Measurements from ENCODE around the gene SIRT4.

The SIRT4 gene

DNA sequence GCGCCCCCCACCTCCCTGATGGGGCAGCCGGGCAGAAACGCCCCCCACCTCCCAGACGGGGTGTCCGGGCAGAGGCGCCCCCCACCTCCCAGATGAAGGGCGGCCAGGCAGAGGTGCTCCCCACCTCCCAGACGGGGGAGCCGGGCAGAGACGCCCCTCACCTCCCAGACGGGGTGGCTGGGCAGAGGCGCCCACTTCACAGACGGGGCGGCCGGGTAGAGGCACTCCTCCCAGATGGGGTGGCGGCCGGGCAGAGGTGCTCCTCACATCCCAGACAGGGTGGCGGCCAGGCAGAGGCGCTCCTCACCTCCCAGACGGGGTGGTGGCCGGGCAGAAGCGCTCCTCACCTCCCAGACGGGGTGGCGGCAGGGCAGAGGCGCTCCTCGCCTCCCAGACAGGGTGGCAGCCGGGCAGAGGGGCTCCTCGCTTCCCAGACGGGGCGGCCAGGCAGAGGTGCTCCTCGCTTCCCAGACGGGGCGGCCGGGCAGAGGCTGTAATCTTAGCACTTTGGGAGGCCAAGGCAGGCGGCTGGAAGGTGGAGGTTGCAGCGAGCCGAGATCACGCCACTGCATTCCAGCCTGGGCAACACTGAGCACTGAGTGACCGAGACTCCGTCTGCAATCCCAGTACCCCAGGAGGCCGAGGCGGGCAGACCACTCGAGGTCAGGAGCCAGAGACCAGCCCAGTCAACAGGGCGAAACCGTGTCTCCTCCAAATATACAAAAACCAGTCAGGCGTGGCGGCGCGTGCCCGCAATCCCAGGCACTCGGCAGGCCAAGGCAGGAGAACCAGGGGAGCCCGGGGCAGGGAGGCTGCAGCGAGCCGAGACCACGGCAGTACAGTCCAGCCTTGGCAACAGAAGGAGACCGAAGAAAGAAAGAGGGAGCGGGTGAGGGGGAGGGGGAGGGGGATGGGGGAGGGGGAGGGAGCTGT, 23.7 kb upstream of the SIRT4 start:
- no peak for DNase-seq

GRCh38 chr12:120283318-120283717, 18.8 kb upstream of the SIRT4 start:
- no peak for DNase-seq

GRCh38 chr12:120284381-120284780, 17.7 kb upstream of the SIRT4 start:
- no peak for DNase-seq

DNA sequence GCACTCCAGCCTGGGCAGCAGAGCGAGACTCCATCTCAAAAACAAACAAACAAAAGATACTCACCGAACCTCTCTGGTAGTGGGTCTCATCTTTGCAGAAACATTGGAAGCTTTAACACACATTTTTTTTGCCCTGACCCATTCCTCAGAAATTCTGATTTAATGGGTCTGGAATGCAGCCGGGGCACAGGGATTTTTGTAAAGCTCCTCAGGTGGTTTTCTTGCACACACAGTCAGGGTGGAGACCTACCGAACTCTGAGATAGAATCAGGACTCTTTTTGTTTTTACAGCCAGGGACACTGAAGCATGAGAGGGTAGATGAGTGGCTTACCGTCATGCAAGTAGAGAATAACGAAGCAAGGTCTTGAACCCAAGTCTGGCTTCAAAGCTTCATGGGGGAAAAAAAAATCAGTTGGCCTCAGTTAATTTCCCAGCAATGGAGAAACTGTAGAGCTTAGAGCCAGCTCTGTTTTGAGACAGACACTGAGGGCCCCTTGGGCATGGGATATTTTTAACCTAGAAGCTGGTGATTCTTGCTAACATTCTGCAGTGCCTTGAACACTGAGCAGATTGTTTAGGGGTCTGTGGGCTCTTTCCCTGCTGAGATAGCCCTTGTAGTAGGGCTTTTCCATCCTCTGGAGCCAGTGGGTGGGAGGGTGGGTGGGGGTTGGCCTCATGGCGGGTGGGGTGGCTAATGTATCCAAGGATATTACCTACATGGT, 15.2 kb upstream of the SIRT4 start:
- peak; percentile 35 for DNase-seq

GRCh38 chr12:120287491-120287890, 14.6 kb upstream of the SIRT4 start:
- DNase-seq = no peak

GRCh38 chr12:120290609-120291305, 11.4 kb upstream of the SIRT4 start:
- DNase-seq = peak; percentile 15

- DNase-seq = no peak
Observed at GRCh38 chr12:120292411-120292660, 9.8 kb upstream of the SIRT4 start.

- peak; percentile 98 for DNase-seq
Observed at GRCh38 chr12:120292661-120293531, 9.2 kb upstream of the SIRT4 start, which contains the start of gene RNU4-1. Gene RNU4-1, minus strand, starts transcription at chr12:120293237.

DNA sequence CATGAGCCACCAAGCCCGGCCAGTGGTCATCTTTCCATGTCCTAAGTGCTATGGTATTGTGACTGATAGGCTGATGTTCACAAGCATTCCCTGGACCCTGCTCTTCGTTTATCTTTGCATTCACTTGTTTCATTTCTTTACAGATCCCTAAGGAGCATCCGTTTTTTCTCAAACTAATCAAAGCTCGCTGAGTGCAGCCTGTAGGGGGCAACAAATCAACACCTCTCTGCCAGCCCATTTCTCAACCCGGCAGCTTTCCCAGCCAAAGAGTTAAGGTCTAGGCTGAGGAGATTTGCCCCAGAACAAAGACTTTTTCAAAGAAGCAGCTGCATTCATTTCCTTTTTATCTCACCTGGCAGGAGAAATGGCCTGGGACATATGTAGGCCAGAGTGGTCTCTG, 12.1 kb downstream of the SIRT4 start:
- no peak for DNase-seq

GRCh38 chr12:120316798-120317223, 14.7 kb downstream of the SIRT4 start:
- DNase-seq = no peak

DNA sequence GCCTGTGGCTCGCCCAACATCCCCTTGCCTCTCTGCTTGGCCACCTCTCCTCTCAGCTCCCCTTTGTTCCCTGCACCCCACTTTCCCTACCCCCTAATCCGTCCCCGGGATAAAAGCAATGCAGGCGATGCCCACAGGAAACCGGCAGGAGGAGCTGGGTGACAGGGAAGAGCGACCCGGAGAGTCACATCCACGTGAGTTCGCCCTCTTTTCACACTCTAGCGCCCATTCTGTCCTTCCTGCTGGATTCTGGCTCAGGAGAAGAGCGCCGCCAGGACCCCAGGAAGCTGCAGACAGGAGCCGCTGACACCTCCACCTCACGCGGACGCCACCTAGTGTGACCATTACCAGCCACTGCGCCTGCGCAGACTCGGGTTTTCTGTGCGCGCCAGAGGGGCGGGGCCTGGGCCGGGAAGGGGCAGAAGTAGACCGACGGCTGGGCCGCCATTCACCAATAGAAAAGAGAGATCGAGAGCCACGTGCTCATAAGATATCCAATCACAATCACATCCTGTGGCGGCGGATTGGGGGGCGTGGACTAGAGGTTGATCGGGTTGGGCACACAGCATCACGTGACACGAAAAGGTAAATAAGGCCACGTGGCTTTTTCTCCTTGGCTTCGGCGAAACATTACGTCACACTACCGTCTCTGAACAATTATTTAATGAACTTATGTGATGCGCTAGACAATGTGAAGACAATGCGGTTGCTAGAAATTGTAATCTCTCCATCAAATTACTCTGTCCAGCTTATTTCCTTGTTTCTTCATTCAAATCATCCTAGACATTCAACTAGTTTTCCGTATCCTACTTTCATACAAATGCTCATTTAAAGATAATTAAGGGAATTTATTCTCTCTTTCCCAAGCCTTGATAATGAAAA, 15.3 kb downstream of the SIRT4 start:
- peak; percentile 99 for DNase-seq

- DNase-seq = no peak
Observed at GRCh38 chr12:120321382-120322202, 19.5 kb downstream of the SIRT4 start.

GRCh38 chr12:120323772-120324171, 21.7 kb downstream of the SIRT4 start:
- no peak for DNase-seq

DNA sequence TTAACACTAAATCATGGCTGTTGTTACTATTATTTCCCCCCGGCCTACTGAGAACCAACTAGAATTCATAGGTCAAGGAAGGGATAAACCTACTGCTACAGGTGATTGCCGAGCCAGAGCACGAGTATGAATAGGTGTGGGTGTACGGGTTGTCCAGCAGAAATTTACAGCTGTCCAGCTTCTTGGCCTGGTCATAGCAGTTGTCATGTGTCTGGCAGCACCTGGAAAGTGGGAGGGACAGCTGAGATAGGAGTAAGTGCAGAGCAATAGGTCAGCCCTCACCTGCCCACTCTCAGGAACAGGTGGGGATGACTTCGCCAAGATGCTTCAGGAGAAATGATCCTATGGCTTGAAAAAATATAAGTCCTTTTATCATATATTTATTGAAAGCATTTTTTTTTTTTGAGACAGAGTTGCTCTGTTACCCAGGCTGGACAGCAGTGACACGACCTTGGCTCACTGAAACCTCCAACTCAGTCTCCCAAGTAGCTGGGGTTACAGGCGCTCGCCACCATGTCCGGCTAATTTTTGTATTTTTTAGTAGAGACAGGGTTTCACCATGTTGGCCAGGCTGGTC, 22.8 kb downstream of the SIRT4 start:
- DNase-seq = no peak

- no peak for DNase-seq
Observed at GRCh38 chr12:120327593-120327992, 25.5 kb downstream of the SIRT4 start, which contains the start of gene PLA2G1B. Gene PLA2G1B, minus strand, starts transcription at chr12:120327779. Its CDS starts 26 bp downstream, at chr12:120327753.

DNA sequence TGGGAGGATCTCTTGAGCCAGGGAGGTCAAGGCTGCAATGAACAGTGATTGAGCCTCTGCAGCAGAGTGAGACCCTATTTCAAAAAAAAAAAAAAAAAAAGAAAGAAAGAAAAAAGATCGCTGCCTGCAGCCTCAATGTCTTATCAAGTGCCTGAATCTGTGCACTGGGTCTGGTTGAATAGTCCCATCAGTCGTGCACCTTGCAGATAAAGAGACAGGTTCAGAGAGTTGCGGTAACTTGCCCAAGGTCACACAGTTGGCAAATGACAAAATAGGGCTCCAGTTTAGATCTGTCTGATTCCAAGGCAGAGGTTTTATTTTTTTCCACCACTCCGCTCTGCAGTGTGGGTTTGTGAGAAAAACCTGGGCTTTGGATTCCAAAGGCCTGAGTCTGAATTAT, 26.1 kb downstream of the SIRT4 start:
- no peak for DNase-seq

DNA sequence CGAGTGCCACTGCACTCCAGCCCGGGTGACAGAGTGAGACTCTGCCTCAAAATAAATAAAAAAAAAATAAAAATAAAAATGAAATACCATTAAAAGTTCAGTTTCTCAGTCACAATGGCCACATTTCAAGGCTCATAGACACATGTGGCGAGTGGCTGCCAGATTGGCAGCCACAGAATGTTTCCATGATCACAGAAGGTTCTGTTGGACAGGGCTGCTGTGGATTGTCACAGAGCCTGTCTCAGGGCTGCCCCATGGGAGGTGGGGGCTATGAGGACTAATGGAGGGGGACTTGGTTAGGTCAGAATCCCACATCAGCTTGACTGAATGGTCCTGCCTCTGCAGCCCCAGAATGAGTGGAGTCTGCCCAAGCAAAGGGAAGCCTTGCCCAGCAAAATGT, 29.3 kb downstream of the SIRT4 start:
- no peak for DNase-seq

- no peak for DNase-seq
Observed at GRCh38 chr12:120332041-120332440, 29.9 kb downstream of the SIRT4 start.

DNA sequence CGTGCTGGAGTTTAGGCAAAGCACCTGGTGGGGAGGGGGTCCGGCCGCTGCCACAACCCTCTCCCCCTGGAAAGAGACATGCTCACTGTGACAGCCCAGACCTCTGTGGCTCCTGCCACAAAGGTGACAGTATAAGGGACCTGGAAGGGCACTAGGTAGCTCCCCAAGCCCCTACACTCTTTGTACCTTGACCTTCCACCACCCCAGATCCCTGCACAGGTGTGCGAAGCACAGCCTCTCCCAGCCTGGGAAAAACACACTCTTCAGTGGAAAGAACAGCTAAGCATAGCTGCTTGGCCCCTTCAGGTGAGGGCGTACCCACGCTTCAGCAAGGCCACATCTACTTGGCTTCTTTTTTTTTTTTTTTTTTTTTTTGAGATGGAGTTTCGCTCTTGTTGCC, 30.4 kb downstream of the SIRT4 start:
- no peak for DNase-seq

- DNase-seq = peak; percentile 38
Observed at GRCh38 chr12:120335447-120335846, 33.3 kb downstream of the SIRT4 start.
